Measurements from ENCODE around the gene FGFR3.

Gene FGFR3

GRCh38 chr4:1756893-1757779 is 36.0 kb upstream of the FGFR3 start:
- no peak for DNase-seq

- DNase-seq = no peak
These were observed 35.3 kb upstream of the FGFR3 start for GRCh38 chr4:1757836-1758235.

GRCh38 chr4:1758306-1759121 is 34.6 kb upstream of the FGFR3 start:
- DNase-seq = no peak

GRCh38 chr4:1759170-1759817 is 33.8 kb upstream of the FGFR3 start:
- DNase-seq = no peak

GRCh38 chr4:1759818-1760223 is 33.3 kb upstream of the FGFR3 start:
- no peak for DNase-seq

GRCh38 chr4:1760521-1761071 is 32.5 kb upstream of the FGFR3 start:
- DNase-seq = no peak

- no peak for DNase-seq
These were observed 31.9 kb upstream of the FGFR3 start for GRCh38 chr4:1761130-1761689.

- DNase-seq = no peak
These were observed 30.7 kb upstream of the FGFR3 start for GRCh38 chr4:1762264-1763010.

GRCh38 chr4:1763070-1763549 is 30.0 kb upstream of the FGFR3 start:
- no peak for DNase-seq

GRCh38 chr4:1763550-1764080 is 29.5 kb upstream of the FGFR3 start:
- no peak for DNase-seq

GRCh38 chr4:1764670-1765069 is 28.4 kb upstream of the FGFR3 start:
- DNase-seq = no peak

GRCh38 chr4:1765409-1766072 is 27.6 kb upstream of the FGFR3 start:
- DNase-seq = no peak

GRCh38 chr4:1766106-1767060 is 26.7 kb upstream of the FGFR3 start:
- no peak for DNase-seq

GRCh38 chr4:1767061-1767769 is 25.9 kb upstream of the FGFR3 start:
- DNase-seq = no peak

- DNase-seq = peak in 1 of 2 donors; percentile 29
These were observed 25.2 kb upstream of the FGFR3 start for GRCh38 chr4:1767770-1768366.

- no peak for DNase-seq
These were observed 24.6 kb upstream of the FGFR3 start for GRCh38 chr4:1768367-1769034.

- DNase-seq = no peak
These were observed 23.4 kb upstream of the FGFR3 start for GRCh38 chr4:1769692-1770091.

GRCh38 chr4:1770245-1770644 is 22.8 kb upstream of the FGFR3 start:
- DNase-seq = no peak

All from stimulated activated CD4-positive, alpha-beta T cell treated with anti-CD3 and anti-CD28 coated beads, Interleukin-2, amount 100 ng/mL, for 48 hours (primary cell).